NCI-H1436 treated with DMSO at 0.1 percent for 48 hours (cell line): ENCODE data around the gene RUSC2.
"Not testable (repeated sequence)": the region's sequence is repeated elsewhere in the genome, so short reads cannot be mapped to it uniquely, and the experiment has no call there.

ENCODE experiments used
- DNase-seq: peaks from one replicate; lab custom pipeline; 2025; lab: John Stamatoyannopoulos, UW

The RUSC2 gene

GRCh38 chr9:35495984-35496383 lies 6.1 kb downstream of the RUSC2 start:
- DNase-seq: no peak

- not testable (repeated sequence) for DNase-seq
These were observed 8.3 kb downstream of the RUSC2 start for GRCh38 chr9:35498245-35498644.

- no peak for DNase-seq
These were observed 9.3 kb downstream of the RUSC2 start for GRCh38 chr9:35499029-35499700.

GRCh38 chr9:35499701-35500030 lies 9.8 kb downstream of the RUSC2 start:
- no peak for DNase-seq

- DNase-seq: no peak
These were observed 10.3 kb downstream of the RUSC2 start for GRCh38 chr9:35500130-35500748.

- DNase-seq: no peak
These were observed 12.0 kb downstream of the RUSC2 start for GRCh38 chr9:35501946-35502345.

GRCh38 chr9:35506359-35506758 lies 16.4 kb downstream of the RUSC2 start:
- no peak for DNase-seq

GRCh38 chr9:35508069-35508468 lies 18.2 kb downstream of the RUSC2 start:
- DNase-seq: no peak

- no peak for DNase-seq
These were observed 20.5 kb downstream of the RUSC2 start for GRCh38 chr9:35510383-35510753.

- no peak for DNase-seq
These were observed 21.0 kb downstream of the RUSC2 start for GRCh38 chr9:35510754-35511428.

- DNase-seq: no peak
These were observed 21.5 kb downstream of the RUSC2 start for GRCh38 chr9:35511453-35511852.

- DNase-seq: no peak
These were observed 25.9 kb downstream of the RUSC2 start for GRCh38 chr9:35515766-35516165.

GRCh38 chr9:35516479-35516878 lies 26.6 kb downstream of the RUSC2 start:
- no peak for DNase-seq

- DNase-seq: no peak
These were observed 27.2 kb downstream of the RUSC2 start for GRCh38 chr9:35517131-35517530.

GRCh38 chr9:35517552-35518224 lies 27.8 kb downstream of the RUSC2 start:
- no peak for DNase-seq

- DNase-seq: no peak
These were observed 28.4 kb downstream of the RUSC2 start for GRCh38 chr9:35518225-35518821.

GRCh38 chr9:35518981-35519679 lies 29.2 kb downstream of the RUSC2 start:
- DNase-seq: no peak

- no peak for DNase-seq
These were observed 29.9 kb downstream of the RUSC2 start for GRCh38 chr9:35519692-35520363.

- no peak for DNase-seq
These were observed 30.4 kb downstream of the RUSC2 start for GRCh38 chr9:35520364-35520710.

GRCh38 chr9:35521708-35522107 lies 31.8 kb downstream of the RUSC2 start:
- no peak for DNase-seq

- no peak for DNase-seq
These were observed 32.3 kb downstream of the RUSC2 start for GRCh38 chr9:35522187-35522586.

GRCh38 chr9:35522700-35523099 lies 32.8 kb downstream of the RUSC2 start:
- DNase-seq: no peak
